ENCODE data around the gene FLRT1. TPM values are rescaled to one million over a fixed set of nuclear protein-coding genes. Genes with fewer than 3 reads are reported as not detected.

The FLRT1 gene
- total RNA-seq, 2 experiments from 2014 or later: not detected

- CTCF ChIA-PET: interaction anchor here (5.7 kb wide), 1 partner anchor 144 kb away, joined by 51 read pairs; no protein-coding TSS in a partner anchor
- POLR2A ChIA-PET: no interaction called here
Measured at GRCh38 chr11:64003807-64004589, 31.7 kb upstream of the FLRT1 start.

GRCh38 chr11:64004590-64004984, 31.1 kb upstream of the FLRT1 start:
- ChIA-PET POLR2A (no interaction called here), CTCF (interaction anchor here (0.6 to 5.7 kb wide), 2 partner anchors 71 to 144 kb away, joined by 3 to 51 read pairs; no protein-coding TSS in a partner anchor)

GRCh38 chr11:64005691-64006090, 30.0 kb upstream of the FLRT1 start:
- CTCF ChIA-PET: interaction anchor here (1.0 kb wide), 1 partner anchor 147 kb away, joined by 3 read pairs; no protein-coding TSS in a partner anchor
- POLR2A ChIA-PET: no interaction called here

GRCh38 chr11:64006398-64006797, 29.3 kb upstream of the FLRT1 start:
- POLR2A ChIA-PET: no interaction called here
- CTCF ChIA-PET: interaction anchor here (0.5 to 1.0 kb wide), 2 partner anchors 125 to 146 kb away, joined by 3 read pairs; no protein-coding TSS in a partner anchor

- CTCF ChIA-PET: interaction anchor here (0.5 kb wide), 1 partner anchor 124 kb away, joined by 3 read pairs; no protein-coding TSS in a partner anchor
- POLR2A ChIA-PET: no interaction called here
Measured at GRCh38 chr11:64007160-64007628, 28.5 kb upstream of the FLRT1 start.

- ChIA-PET POLR2A (no interaction called here), CTCF (no interaction called here)
Measured at GRCh38 chr11:64007629-64008282, 28.0 kb upstream of the FLRT1 start.

GRCh38 chr11:64008283-64008913, 27.3 kb upstream of the FLRT1 start:
- CTCF ChIA-PET: no interaction called here
- POLR2A ChIA-PET: no interaction called here

GRCh38 chr11:64008914-64009633, 26.7 kb upstream of the FLRT1 start:
- ChIA-PET CTCF (interaction anchor here (0.6 kb wide), 1 partner anchor 80 kb away, joined by 3 read pairs; no protein-coding TSS in a partner anchor), POLR2A (no interaction called here)

- ChIA-PET POLR2A (no interaction called here), CTCF (interaction anchor here (0.6 kb wide), 1 partner anchor 81 kb away, joined by 3 read pairs; no protein-coding TSS in a partner anchor)
Measured at GRCh38 chr11:64009710-64010109, 26.0 kb upstream of the FLRT1 start.

- ChIA-PET POLR2A (no interaction called here), CTCF (no interaction called here)
Measured at GRCh38 chr11:64010783-64011182, 24.9 kb upstream of the FLRT1 start.

GRCh38 chr11:64011371-64011770, 24.4 kb upstream of the FLRT1 start:
- CTCF ChIA-PET: no interaction called here

GRCh38 chr11:64013141-64013896, 22.4 kb upstream of the FLRT1 start:
- ChIA-PET CTCF (interaction anchor here (0.6 to 2.0 kb wide), 2 partner anchors 13 to 161 kb away, joined by 3 to 7 read pairs; no protein-coding TSS in a partner anchor), POLR2A (no interaction called here)

More at GRCh38 chr11:64011371-64011770, 24.4 kb upstream of the FLRT1 start:
- POLR2A ChIA-PET: no interaction called here

- ChIA-PET CTCF (interaction anchor here (0.6 to 1.9 kb wide), 2 partner anchors 14 to 160 kb away, joined by 3 to 7 read pairs; no protein-coding TSS in a partner anchor), POLR2A (no interaction called here)
Measured at GRCh38 chr11:64014356-64014755, 21.4 kb upstream of the FLRT1 start.

- POLR2A ChIA-PET: no interaction called here
- CTCF ChIA-PET: interaction anchor here (0.9 to 1.9 kb wide), 2 partner anchors 15 to 132 kb away, joined by 3 to 7 read pairs; no protein-coding TSS in a partner anchor
Measured at GRCh38 chr11:64015510-64015909, 20.2 kb upstream of the FLRT1 start.

- ChIA-PET POLR2A (no interaction called here), CTCF (interaction anchor here (0.9 to 1.9 kb wide), 3 partner anchors 15 to 131 kb away, joined by 3 to 7 read pairs (median 5); no protein-coding TSS in a partner anchor)
Measured at GRCh38 chr11:64015935-64016845, 19.5 kb upstream of the FLRT1 start.

- ChIA-PET POLR2A (no interaction called here), CTCF (interaction anchor here (1.3 kb wide), 1 partner anchor 17 kb away, joined by 5 read pairs; no protein-coding TSS in a partner anchor)
Measured at GRCh38 chr11:64017945-64018224, 17.8 kb upstream of the FLRT1 start.

GRCh38 chr11:64018310-64018709, 17.4 kb upstream of the FLRT1 start:
- ChIA-PET POLR2A (no interaction called here), CTCF (no interaction called here)

All from activated CD8-positive, alpha-beta memory T cell treated with anti-CD3 and anti-CD28 coated beads for 36 hours (primary cell).